ENCODE measurements around the gene TSSK6.
"Not testable (repeated sequence)": the region's sequence is repeated elsewhere in the genome, so short reads cannot be mapped to it uniquely, and the experiment has no call there.

Gene TSSK6

GRCh38 chr19:19477705-19478383 lies 37.5 kb downstream of the TSSK6 start:
- peak overlapping the region; percentile 62 to 92 for H3K27ac Mint-ChIP-seq
- no peaks in the 10 kb centered on the region for H3K9me3 Mint-ChIP-seq
- DNase-seq (no peak), ATAC-seq (replicated peaks) (no peak)
- peaks cover 46% of the 10 kb centered on the region for H3K36me3 Mint-ChIP-seq (ENCODE audit: insufficient read depth)
- H3K4me3 Mint-ChIP-seq, result no peak overlapping the region
- no peaks in the 10 kb centered on the region for H3K27me3 Mint-ChIP-seq
- peaks cover 46 to 50% of the 10 kb centered on the region in 2 donors for H3K4me1 Mint-ChIP-seq (ENCODE audit: low read depth in 2 of 2)

GRCh38 chr19:19475849-19476828 lies 39.2 kb downstream of the TSSK6 start:
- ATAC-seq (replicated peaks) (no peak), DNase-seq (no peak)
- no peaks in the 10 kb centered on the region for H3K9me3 Mint-ChIP-seq
- H3K36me3 Mint-ChIP-seq (ENCODE audit: insufficient read depth), result peaks cover 42% of the 10 kb centered on the region
- H3K4me1 Mint-ChIP-seq (ENCODE audit: low read depth in 2 of 2), result peaks cover 49 to 56% of the 10 kb centered on the region in 2 donors
- no peaks in the 10 kb centered on the region for H3K27me3 Mint-ChIP-seq
- H3K27ac Mint-ChIP-seq, result peak overlapping the region; percentile 89 to 92
- peak overlapping the region; percentile 15 to 43 for H3K4me3 Mint-ChIP-seq

GRCh38 chr19:19475015-19475765 lies 40.2 kb downstream of the TSSK6 start:
- H3K9me3 Mint-ChIP-seq, result no peaks in the 10 kb centered on the region
- peaks cover 42% of the 10 kb centered on the region for H3K36me3 Mint-ChIP-seq (ENCODE audit: insufficient read depth)
- H3K27ac Mint-ChIP-seq, result peak overlapping the region; percentile 89 to 92
- no peaks in the 10 kb centered on the region for H3K27me3 Mint-ChIP-seq
- DNase-seq (no peak), ATAC-seq (replicated peaks) (no peak)
- peak overlapping the region; percentile 48 to 53 for H3K4me3 Mint-ChIP-seq
- H3K4me1 Mint-ChIP-seq (ENCODE audit: low read depth in 2 of 2), result peaks cover 47 to 55% of the 10 kb centered on the region in 2 donors

GRCh38 chr19:19472106-19472505 lies 43.2 kb downstream of the TSSK6 start:
- Mint-ChIP-seq H3K27ac (peak overlapping the region; percentile 86 to 92), H3K36me3 (ENCODE audit: insufficient read depth) (peaks cover 55% of the 10 kb centered on the region), H3K4me3 (peak overlapping the region in 1 of 2 donors; percentile 5), H3K4me1 (ENCODE audit: low read depth in 2 of 2) (peaks cover 42 to 43% of the 10 kb centered on the region in 2 donors)
- ATAC-seq (replicated peaks); H3K9me3 Mint-ChIP-seq; DNase-seq; H3K27me3 Mint-ChIP-seq: not testable (repeated sequence)

GRCh38 chr19:19471682-19472081 lies 43.7 kb downstream of the TSSK6 start:
- DNase-seq, result no peak
- Mint-ChIP-seq H3K27ac (peak overlapping the region; percentile 86 to 92), H3K4me3 (peak overlapping the region in 1 of 2 donors; percentile 5), H3K9me3 (peaks cover 0 to 6% of the 10 kb centered on the region in 2 donors), H3K4me1 (ENCODE audit: low read depth in 2 of 2) (peaks cover 40 to 41% of the 10 kb centered on the region in 2 donors), H3K36me3 (ENCODE audit: insufficient read depth) (peaks cover 55% of the 10 kb centered on the region), H3K27me3 (no peaks in the 10 kb centered on the region)
- ATAC-seq (replicated peaks), result no peak

- Mint-ChIP-seq H3K36me3 (ENCODE audit: insufficient read depth) (peaks cover 57% of the 10 kb centered on the region), H3K9me3 (peaks cover 0 to 6% of the 10 kb centered on the region in 2 donors), H3K4me3 (peak overlapping the region in 1 of 2 donors; percentile 37), H3K27me3 (no peaks in the 10 kb centered on the region), H3K27ac (peak overlapping the region in 1 of 2 donors; percentile 12), H3K4me1 (ENCODE audit: low read depth in 2 of 2) (peaks cover 33 to 39% of the 10 kb centered on the region in 2 donors)
- DNase-seq (no peak), ATAC-seq (replicated peaks) (no peak)
Measured at GRCh38 chr19:19470579-19470978, 44.8 kb downstream of the TSSK6 start.

- H3K36me3 Mint-ChIP-seq (ENCODE audit: insufficient read depth), result peaks cover 57% of the 10 kb centered on the region
- ATAC-seq (replicated peaks) (peak; percentile 22), DNase-seq (no peak)
- H3K4me3 Mint-ChIP-seq, result no peak overlapping the region
- H3K27ac Mint-ChIP-seq, result peak overlapping the region in 1 of 2 donors; percentile 63
- peaks cover 0 to 6% of the 10 kb centered on the region in 2 donors for H3K9me3 Mint-ChIP-seq
- H3K4me1 Mint-ChIP-seq (ENCODE audit: low read depth in 2 of 2), result peaks cover 39 to 47% of the 10 kb centered on the region in 2 donors
- H3K27me3 Mint-ChIP-seq, result no peaks in the 10 kb centered on the region
Measured at GRCh38 chr19:19468424-19469050, 46.8 kb downstream of the TSSK6 start.

- H3K4me1 Mint-ChIP-seq (ENCODE audit: low read depth in 2 of 2), result peaks cover 49 to 53% of the 10 kb centered on the region in 2 donors
- peak overlapping the region in 1 of 2 donors; percentile 59 for H3K4me3 Mint-ChIP-seq
- H3K9me3 Mint-ChIP-seq, result peaks cover 0 to 6% of the 10 kb centered on the region in 2 donors
- ATAC-seq (replicated peaks) (no peak), DNase-seq (no peak)
- peaks cover 55% of the 10 kb centered on the region for H3K36me3 Mint-ChIP-seq (ENCODE audit: insufficient read depth)
- H3K27ac Mint-ChIP-seq, result peak overlapping the region; percentile 38 to 57
- H3K27me3 Mint-ChIP-seq, result no peaks in the 10 kb centered on the region
Measured at GRCh38 chr19:19466201-19466600, 49.1 kb downstream of the TSSK6 start.

- no peak for DNase-seq
- Mint-ChIP-seq H3K4me1 (ENCODE audit: low read depth in 2 of 2) (peaks cover 54 to 60% of the 10 kb centered on the region in 2 donors), H3K4me3 (peak overlapping the region in 1 of 2 donors; percentile 52), H3K27ac (peak overlapping the region; percentile 97 to 99), H3K36me3 (ENCODE audit: insufficient read depth) (peaks cover 59% of the 10 kb centered on the region), H3K27me3 (no peaks in the 10 kb centered on the region), H3K9me3 (peaks cover 0 to 6% of the 10 kb centered on the region in 2 donors)
- ATAC-seq (replicated peaks), result no peak
Measured at GRCh38 chr19:19465436-19466070, 49.8 kb downstream of the TSSK6 start.

GRCh38 chr19:19464339-19465098 lies 50.8 kb downstream of the TSSK6 start:
- Mint-ChIP-seq H3K4me3 (peak overlapping the region; percentile 44 to 52), H3K27me3 (no peaks in the 10 kb centered on the region), H3K4me1 (ENCODE audit: low read depth in 2 of 2) (peaks cover 63 to 66% of the 10 kb centered on the region in 2 donors), H3K27ac (peak overlapping the region; percentile 97 to 99), H3K36me3 (ENCODE audit: insufficient read depth) (peaks cover 66% of the 10 kb centered on the region), H3K9me3 (peaks cover 0 to 6% of the 10 kb centered on the region in 2 donors)
- ATAC-seq (replicated peaks), result no peak
- DNase-seq, result no peak

All from effector memory CD8-positive, alpha-beta T cell (primary cell).